NOMO-1 treated with DMSO at 0.1 percent for 48 hours (cell line): Measurements from ENCODE around the gene XIRP2.
"Not testable (repeated sequence)": the region's sequence is repeated elsewhere in the genome, so short reads cannot be mapped to it uniquely, and the experiment has no call there.

Experiments
- DNase-seq: peaks from one replicate; lab custom pipeline; 2025; ENCODE audit not compliant: unreplicated experiment; lab: John Stamatoyannopoulos, UW

The XIRP2 gene

GRCh38 chr2:166934817-166935216 is 46.5 kb downstream of the XIRP2 start:
- no peak for DNase-seq

DNA sequence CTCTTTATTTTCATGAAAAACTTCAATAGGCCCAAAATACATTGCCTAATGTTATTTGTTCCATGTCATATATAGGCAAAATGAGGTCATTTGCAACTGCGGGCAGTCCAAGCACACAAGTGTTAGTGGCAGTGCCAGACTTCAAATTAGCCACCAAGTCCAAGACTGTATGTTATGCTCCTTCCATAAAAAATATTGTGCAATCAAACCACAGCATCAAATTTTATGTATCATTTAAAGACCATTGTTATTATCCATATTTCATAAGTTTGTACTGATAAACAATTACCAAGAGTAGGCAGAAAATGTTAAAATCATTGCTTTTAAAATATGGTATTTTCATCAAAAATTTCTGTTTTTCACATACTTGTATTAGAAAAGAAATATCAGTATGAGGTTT is 54.1 kb downstream of the XIRP2 start:
- no peak for DNase-seq

- no peak for DNase-seq
These were observed 56.6 kb downstream of the XIRP2 start for GRCh38 chr2:166944909-166945308.

GRCh38 chr2:166957686-166958085 is 69.4 kb downstream of the XIRP2 start:
- DNase-seq: no peak

GRCh38 chr2:166958986-166959481 is 70.8 kb downstream of the XIRP2 start:
- no peak for DNase-seq

GRCh38 chr2:166959556-166959955 is 71.3 kb downstream of the XIRP2 start:
- DNase-seq: no peak

- no peak for DNase-seq
These were observed 72.5 kb downstream of the XIRP2 start for GRCh38 chr2:166960702-166961270.

- no peak for DNase-seq
These were observed 73.7 kb downstream of the XIRP2 start for GRCh38 chr2:166961933-166962332.

- no peak for DNase-seq
These were observed 81.2 kb downstream of the XIRP2 start for GRCh38 chr2:166969486-166969885.

DNA sequence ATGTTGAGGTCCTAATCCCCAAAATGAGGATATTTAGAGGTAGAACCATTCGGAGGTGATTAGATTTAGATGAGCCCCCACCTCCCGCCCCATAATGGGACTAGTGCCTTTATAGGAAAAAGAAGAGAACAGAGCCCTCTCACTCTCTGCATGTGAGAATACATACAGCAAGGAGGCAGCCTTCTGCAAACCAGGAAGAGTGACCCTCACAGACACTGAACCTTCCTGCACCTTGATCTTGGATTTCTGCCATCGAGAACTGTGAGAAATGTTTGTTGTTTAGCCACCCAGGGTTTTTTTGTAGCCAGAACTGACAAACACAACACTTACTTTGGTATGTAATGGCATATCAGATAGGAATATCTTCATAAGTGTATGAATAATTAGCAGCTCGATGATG is 83.7 kb downstream of the XIRP2 start:
- no peak for DNase-seq

DNA sequence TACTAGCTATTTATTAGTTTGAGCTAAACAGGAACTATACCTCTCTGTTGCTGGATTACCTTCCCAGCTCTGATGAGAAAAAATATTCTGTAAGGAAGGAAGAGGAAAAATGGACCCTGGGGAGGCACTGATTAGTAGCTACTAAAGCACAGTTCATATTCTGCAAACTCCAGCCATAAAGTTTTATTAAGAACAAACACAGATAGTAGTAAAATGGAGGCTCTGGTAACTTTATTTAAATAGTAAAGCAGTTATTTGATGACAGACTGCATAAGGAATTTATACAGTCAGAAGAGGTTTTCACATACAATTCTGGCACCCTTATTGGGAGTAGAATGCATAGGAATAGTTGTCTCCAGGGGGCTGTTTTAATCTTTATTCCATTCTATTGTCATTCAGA is 84.1 kb downstream of the XIRP2 start:
- DNase-seq: no peak

DNA sequence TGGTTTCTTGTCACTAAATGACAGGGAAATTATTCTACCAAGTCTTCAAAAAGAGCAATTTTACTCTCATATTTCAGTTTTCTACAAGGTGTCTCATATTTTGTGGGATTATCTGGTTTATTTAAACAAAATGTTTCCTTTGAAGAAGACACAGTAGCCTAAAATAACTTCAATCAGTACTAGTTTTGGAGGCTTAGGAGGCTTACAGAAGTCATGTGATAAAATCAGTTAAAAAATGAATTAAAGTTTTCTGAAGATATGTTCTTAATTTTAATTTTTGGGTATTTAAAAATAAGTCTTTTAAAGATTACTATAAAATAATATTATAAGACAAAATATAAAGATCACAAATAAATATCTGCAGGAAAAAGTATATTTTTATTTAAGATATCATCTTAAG is 95.9 kb downstream of the XIRP2 start:
- no peak for DNase-seq

GRCh38 chr2:166984797-166985196 is 96.5 kb downstream of the XIRP2 start:
- DNase-seq: no peak

DNA sequence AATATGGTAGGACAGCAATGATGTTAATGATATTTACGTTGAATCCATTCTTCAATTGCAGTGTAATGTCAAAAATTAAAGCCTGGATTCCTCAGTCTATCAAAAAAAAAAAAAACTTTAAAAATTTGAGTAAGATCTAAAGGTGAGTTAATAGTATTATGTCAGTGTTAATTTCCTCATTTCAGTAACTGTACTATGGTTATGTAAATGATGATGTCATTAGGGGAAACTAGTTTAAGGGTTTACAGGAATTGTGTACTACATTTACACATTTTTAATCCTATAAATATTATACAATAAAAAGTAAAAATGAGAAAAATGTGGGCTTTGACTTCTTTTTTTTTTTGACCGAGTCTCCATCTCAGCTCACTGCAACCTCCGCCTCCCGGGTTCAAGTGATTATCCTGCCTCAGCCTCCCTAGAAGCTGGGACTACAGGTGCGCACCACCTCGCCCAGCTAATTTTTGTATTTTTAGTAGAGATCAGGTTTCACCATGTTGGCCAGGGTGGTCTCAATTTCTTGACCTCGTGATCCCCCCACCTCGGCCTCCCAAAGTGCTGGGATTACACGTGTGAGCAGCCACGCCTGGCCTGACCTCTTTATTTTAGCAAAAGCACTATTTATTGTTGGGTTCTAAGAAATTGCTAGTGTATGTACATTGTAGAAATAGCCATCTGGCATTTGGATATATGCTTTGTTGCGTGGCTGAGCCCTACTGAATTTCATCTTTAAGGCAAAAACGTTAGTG is 106.5 kb downstream of the XIRP2 start:
- DNase-seq: no peak

DNA sequence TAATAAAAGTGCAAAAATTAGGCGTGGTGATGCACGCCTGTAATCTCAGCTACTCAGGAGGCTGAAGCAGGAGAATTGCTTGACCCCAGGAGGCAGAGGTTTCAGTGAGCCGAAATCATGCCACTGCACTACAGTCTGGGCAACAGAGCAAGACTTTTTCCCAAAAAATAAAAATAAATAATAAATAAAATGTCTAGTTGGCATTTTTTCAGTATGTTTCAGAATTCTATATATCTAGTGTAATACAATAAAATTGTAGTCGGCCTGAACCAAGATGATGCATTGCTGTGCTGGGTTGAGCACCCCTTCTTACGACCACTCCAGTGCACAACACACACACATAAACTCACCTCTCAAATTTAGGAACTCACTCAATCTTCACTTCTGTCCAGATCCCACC is 108.2 kb downstream of the XIRP2 start:
- DNase-seq: no peak

DNA sequence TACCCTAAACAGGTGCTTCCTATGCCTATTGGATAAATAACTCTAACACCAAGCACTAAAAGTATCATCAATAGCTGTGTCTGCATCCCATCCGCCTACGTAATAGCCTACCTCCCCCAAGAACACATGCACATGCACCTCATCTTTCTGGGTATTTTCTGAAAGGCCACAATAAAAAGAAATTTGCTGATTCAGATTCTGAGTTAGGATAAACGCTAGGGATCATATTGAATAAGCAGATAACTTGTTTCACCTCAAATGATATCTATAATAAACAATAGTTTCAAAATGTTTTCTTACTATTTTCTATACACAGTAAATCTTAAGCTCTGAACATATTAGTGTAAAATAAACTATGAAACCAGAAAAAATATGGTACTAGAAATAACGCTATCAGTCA is 112.9 kb downstream of the XIRP2 start:
- DNase-seq: no peak

GRCh38 chr2:167005096-167005495 is 116.8 kb downstream of the XIRP2 start:
- DNase-seq: no peak

DNA sequence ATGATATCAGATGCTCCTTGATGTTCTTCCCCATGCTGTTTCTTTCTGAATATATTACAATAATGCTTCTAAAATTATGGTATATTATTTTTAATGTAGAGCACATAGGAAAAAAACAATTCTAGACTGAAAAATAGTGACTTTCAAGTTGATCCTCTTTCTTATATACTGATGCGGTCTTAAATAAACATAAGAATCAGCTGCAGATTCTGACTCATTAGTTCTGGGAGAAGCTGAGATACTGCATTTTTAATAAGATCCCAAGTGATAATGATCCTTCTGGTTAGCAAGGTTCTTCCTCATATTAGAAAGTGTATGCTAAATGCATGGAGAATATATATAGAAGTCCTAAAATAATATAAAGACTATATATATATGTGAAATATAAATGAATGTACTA is 124.9 kb downstream of the XIRP2 start:
- no peak for DNase-seq

DNA sequence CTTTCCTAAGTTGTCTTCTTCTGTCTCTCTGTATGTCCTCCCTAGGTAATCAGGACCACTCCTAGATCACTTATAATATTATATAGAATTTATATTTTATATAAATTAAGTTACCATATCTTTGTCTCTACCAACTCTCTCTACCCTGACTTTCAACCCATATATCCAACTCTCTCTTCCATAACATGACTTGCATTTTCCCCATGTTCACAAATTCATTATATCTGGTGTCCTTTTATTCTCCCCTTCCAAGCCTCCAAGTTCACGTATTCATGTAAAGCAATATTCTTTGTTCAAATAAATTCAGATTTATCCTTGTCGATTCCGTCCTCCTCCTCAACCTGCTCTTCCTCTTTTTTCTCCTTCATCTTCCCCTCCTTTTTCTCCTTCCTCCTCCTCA is 127.5 kb downstream of the XIRP2 start:
- no peak for DNase-seq

DNA sequence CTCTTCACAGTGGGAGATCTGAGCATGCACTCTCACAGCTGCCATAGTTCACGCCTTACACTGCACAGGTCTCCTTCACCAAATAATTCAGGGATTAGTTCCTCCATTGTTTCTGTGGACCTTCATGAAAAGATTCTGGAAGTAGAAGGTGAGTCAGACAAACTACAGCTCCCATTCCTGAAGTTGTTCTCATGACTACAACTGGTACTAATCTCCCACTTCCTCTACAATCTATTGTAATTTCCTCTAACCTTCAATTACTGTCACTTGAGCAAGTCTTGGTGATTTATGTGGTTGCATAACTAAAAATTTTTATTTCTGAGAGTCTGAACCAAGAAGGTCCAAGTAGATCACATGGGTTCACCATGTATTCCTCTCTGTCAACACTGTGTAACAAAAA is 128.7 kb downstream of the XIRP2 start:
- DNase-seq: no peak

DNA sequence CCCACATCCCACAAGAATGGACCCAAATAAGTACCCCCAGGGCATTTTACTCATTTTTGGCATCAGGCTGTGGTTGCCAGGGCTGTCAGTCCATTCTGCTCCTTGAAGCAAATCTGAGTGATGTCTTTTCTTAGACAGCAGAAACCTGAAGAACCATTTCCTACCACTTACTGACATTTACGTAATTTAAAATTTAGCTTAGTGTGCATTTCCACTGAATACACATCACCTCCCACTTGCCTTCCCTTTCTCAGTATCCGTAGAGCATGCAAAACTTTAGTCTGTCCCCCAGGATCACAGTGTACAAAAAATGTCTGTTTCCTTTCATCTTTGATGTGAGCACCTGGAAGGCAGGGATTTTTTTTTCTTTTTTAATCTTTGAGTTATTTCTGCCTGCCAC is 130.3 kb downstream of the XIRP2 start:
- DNase-seq: no peak

DNA sequence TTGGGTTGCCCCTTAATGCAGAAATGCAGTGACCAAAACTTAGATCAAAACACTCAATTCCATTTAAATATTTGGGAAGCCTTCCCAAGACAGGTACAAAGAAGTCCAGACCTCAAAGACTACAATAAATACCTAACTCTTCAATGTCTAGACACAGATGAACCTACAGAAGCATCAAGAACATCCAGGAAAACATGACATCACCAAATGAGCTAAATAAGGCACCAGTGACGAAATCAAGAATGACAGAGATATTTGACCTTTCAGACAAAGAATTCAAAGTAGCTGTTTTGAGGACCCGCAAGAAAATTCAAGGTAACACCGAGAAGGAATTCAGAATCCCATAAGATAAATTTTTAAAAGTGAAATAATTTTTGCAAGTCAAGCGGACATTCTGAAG is 140.2 kb downstream of the XIRP2 start:
- no peak for DNase-seq

GRCh38 chr2:167034976-167035375 is 146.7 kb downstream of the XIRP2 start:
- DNase-seq: not testable (repeated sequence)
